Measurements from ENCODE around the gene INTS2.
"Not testable (repeated sequence)": the region's sequence is repeated elsewhere in the genome, so short reads cannot be mapped to it uniquely, and the experiment has no call there.

Gene INTS2

GRCh38 chr17:61942085-61942484, 14.3 kb upstream of the INTS2 start:
- no peaks in the 10 kb centered on the region for H3K27me3 ChIP-seq (ENCODE audit: control insufficient read depth in 1 of 2, insufficient read depth in 2 of 2, low read length in 2 of 2)

GRCh38 chr17:61928101-61928436, 287 bp upstream of the INTS2 start:
- peaks cover 5% of the 10 kb centered on the region for H3K36me3 ChIP-seq (ENCODE audit: insufficient read depth, low read length)
- H3K9me3 ChIP-seq (ENCODE audit: low read length): no peaks in the 10 kb centered on the region
- peak overlapping the region; percentile 88 for H3K27ac ChIP-seq (ENCODE audit: low read depth, low read length)
- peak overlapping the region; percentile 76 to 83 for H3K4me3 ChIP-seq (ENCODE audit: low read depth in 1 of 2, low read length in 2 of 2)
- H3K27me3 ChIP-seq (ENCODE audit: control insufficient read depth in 1 of 2, insufficient read depth in 2 of 2, low read length in 2 of 2): no peaks in the 10 kb centered on the region
- peak overlapping the region; percentile 94 for H3K9ac ChIP-seq (ENCODE audit: low read length)
- peaks cover 18% of the 10 kb centered on the region for H3K4me1 ChIP-seq (ENCODE audit: insufficient read depth, low read length)

More at GRCh38 chr17:61942085-61942484, 14.3 kb upstream of the INTS2 start:
- Histone ChIP-seq H3K9me3 (ENCODE audit: low read length) (no peaks in the 10 kb centered on the region), H3K4me3 (ENCODE audit: low read depth in 1 of 2, low read length in 2 of 2) (no peak overlapping the region), H3K27ac (ENCODE audit: low read depth, low read length) (no peak overlapping the region), H3K36me3 (ENCODE audit: insufficient read depth, low read length) (peaks cover 13% of the 10 kb centered on the region), H3K9ac (ENCODE audit: low read length) (no peak overlapping the region), H3K4me1 (ENCODE audit: insufficient read depth, low read length) (no peaks in the 10 kb centered on the region)

- Histone ChIP-seq H3K4me1 (ENCODE audit: insufficient read depth, low read length) (peaks cover 18% of the 10 kb centered on the region), H3K27me3 (ENCODE audit: control insufficient read depth in 1 of 2, insufficient read depth in 2 of 2, low read length in 2 of 2) (no peaks in the 10 kb centered on the region), H3K9ac (ENCODE audit: low read length) (peak overlapping the region; percentile 94), H3K4me3 (ENCODE audit: low read depth in 1 of 2, low read length in 2 of 2) (peak overlapping the region; percentile 76 to 83), H3K27ac (ENCODE audit: low read depth, low read length) (peak overlapping the region; percentile 88), H3K36me3 (ENCODE audit: insufficient read depth, low read length) (peaks cover 5% of the 10 kb centered on the region), H3K9me3 (ENCODE audit: low read length) (no peaks in the 10 kb centered on the region)
Measured at GRCh38 chr17:61926826-61927207, 965 bp downstream of the INTS2 start.

- peaks cover 14% of the 10 kb centered on the region for H3K36me3 ChIP-seq (ENCODE audit: insufficient read depth, low read length)
- not testable (repeated sequence) for H3K27ac ChIP-seq (ENCODE audit: low read depth, low read length); H3K9me3 ChIP-seq (ENCODE audit: low read length); H3K4me1 ChIP-seq (ENCODE audit: insufficient read depth, low read length); H3K9ac ChIP-seq (ENCODE audit: low read length); H3K4me3 ChIP-seq (ENCODE audit: low read depth in 1 of 2, low read length in 2 of 2); H3K27me3 ChIP-seq (ENCODE audit: control insufficient read depth in 1 of 2, insufficient read depth in 2 of 2, low read length in 2 of 2)
Measured at GRCh38 chr17:61915162-61915561, 12.6 kb downstream of the INTS2 start.

GRCh38 chr17:61908292-61909037, 19.3 kb downstream of the INTS2 start:
- Histone ChIP-seq H3K9ac (ENCODE audit: low read length) (no peak overlapping the region), H3K27me3 (ENCODE audit: control insufficient read depth in 1 of 2, insufficient read depth in 2 of 2, low read length in 2 of 2) (no peaks in the 10 kb centered on the region), H3K4me3 (ENCODE audit: low read depth in 1 of 2, low read length in 2 of 2) (no peak overlapping the region), H3K36me3 (ENCODE audit: insufficient read depth, low read length) (peaks cover 34% of the 10 kb centered on the region), H3K4me1 (ENCODE audit: insufficient read depth, low read length) (no peaks in the 10 kb centered on the region), H3K27ac (ENCODE audit: low read depth, low read length) (no peak overlapping the region), H3K9me3 (ENCODE audit: low read length) (no peaks in the 10 kb centered on the region)

- H3K36me3 ChIP-seq (ENCODE audit: insufficient read depth, low read length): peaks cover 39% of the 10 kb centered on the region
- no peak overlapping the region for H3K27ac ChIP-seq (ENCODE audit: low read depth, low read length)
- H3K4me3 ChIP-seq (ENCODE audit: low read depth in 1 of 2, low read length in 2 of 2): no peak overlapping the region
- no peaks in the 10 kb centered on the region for H3K4me1 ChIP-seq (ENCODE audit: insufficient read depth, low read length)
- H3K27me3 ChIP-seq (ENCODE audit: control insufficient read depth in 1 of 2, insufficient read depth in 2 of 2, low read length in 2 of 2): no peaks in the 10 kb centered on the region
- H3K9ac ChIP-seq (ENCODE audit: low read length): no peak overlapping the region
- H3K9me3 ChIP-seq (ENCODE audit: low read length): no peaks in the 10 kb centered on the region
Measured at GRCh38 chr17:61907361-61907760, 20.4 kb downstream of the INTS2 start.

GRCh38 chr17:61904094-61904710, 23.6 kb downstream of the INTS2 start:
- Histone ChIP-seq H3K36me3 (ENCODE audit: insufficient read depth, low read length) (peaks cover 28% of the 10 kb centered on the region), H3K27me3 (ENCODE audit: control insufficient read depth in 1 of 2, insufficient read depth in 2 of 2, low read length in 2 of 2) (no peaks in the 10 kb centered on the region), H3K27ac (ENCODE audit: low read depth, low read length) (no peak overlapping the region)

GRCh38 chr17:61903251-61903650, 24.5 kb downstream of the INTS2 start:
- peaks cover 28% of the 10 kb centered on the region for H3K36me3 ChIP-seq (ENCODE audit: insufficient read depth, low read length)
- H3K27ac ChIP-seq (ENCODE audit: low read depth, low read length): no peak overlapping the region
- no peak overlapping the region for H3K4me3 ChIP-seq (ENCODE audit: low read depth in 1 of 2, low read length in 2 of 2)
- no peaks in the 10 kb centered on the region for H3K9me3 ChIP-seq (ENCODE audit: low read length)
- H3K9ac ChIP-seq (ENCODE audit: low read length): no peak overlapping the region
- no peaks in the 10 kb centered on the region for H3K4me1 ChIP-seq (ENCODE audit: insufficient read depth, low read length)
- H3K27me3 ChIP-seq (ENCODE audit: control insufficient read depth in 1 of 2, insufficient read depth in 2 of 2, low read length in 2 of 2): no peaks in the 10 kb centered on the region

More at GRCh38 chr17:61904094-61904710, 23.6 kb downstream of the INTS2 start:
- Histone ChIP-seq H3K4me3 (ENCODE audit: low read depth in 1 of 2, low read length in 2 of 2) (no peak overlapping the region), H3K9me3 (ENCODE audit: low read length) (no peaks in the 10 kb centered on the region), H3K9ac (ENCODE audit: low read length) (no peak overlapping the region), H3K4me1 (ENCODE audit: insufficient read depth, low read length) (no peaks in the 10 kb centered on the region)

GRCh38 chr17:61897548-61898180, 30.1 kb downstream of the INTS2 start:
- Histone ChIP-seq H3K4me3 (ENCODE audit: low read depth in 1 of 2, low read length in 2 of 2) (no peak overlapping the region), H3K36me3 (ENCODE audit: insufficient read depth, low read length) (peaks cover 9% of the 10 kb centered on the region), H3K4me1 (ENCODE audit: insufficient read depth, low read length) (no peaks in the 10 kb centered on the region), H3K9ac (ENCODE audit: low read length) (no peak overlapping the region), H3K9me3 (ENCODE audit: low read length) (no peaks in the 10 kb centered on the region), H3K27ac (ENCODE audit: low read depth, low read length) (no peak overlapping the region), H3K27me3 (ENCODE audit: control insufficient read depth in 1 of 2, insufficient read depth in 2 of 2, low read length in 2 of 2) (no peaks in the 10 kb centered on the region)

GRCh38 chr17:61895391-61895790, 32.4 kb downstream of the INTS2 start:
- Histone ChIP-seq H3K9ac (ENCODE audit: low read length) (no peak overlapping the region), H3K27ac (ENCODE audit: low read depth, low read length) (no peak overlapping the region), H3K9me3 (ENCODE audit: low read length) (no peaks in the 10 kb centered on the region), H3K4me3 (ENCODE audit: low read depth in 1 of 2, low read length in 2 of 2) (no peak overlapping the region), H3K27me3 (ENCODE audit: control insufficient read depth in 1 of 2, insufficient read depth in 2 of 2, low read length in 2 of 2) (no peaks in the 10 kb centered on the region), H3K36me3 (ENCODE audit: insufficient read depth, low read length) (peaks cover 9% of the 10 kb centered on the region), H3K4me1 (ENCODE audit: insufficient read depth, low read length) (no peaks in the 10 kb centered on the region)

GRCh38 chr17:61894310-61894709, 33.5 kb downstream of the INTS2 start:
- not testable (repeated sequence) for H3K27me3 ChIP-seq (ENCODE audit: control insufficient read depth in 1 of 2, insufficient read depth in 2 of 2, low read length in 2 of 2); H3K9ac ChIP-seq (ENCODE audit: low read length); H3K27ac ChIP-seq (ENCODE audit: low read depth, low read length); H3K4me3 ChIP-seq (ENCODE audit: low read depth in 1 of 2, low read length in 2 of 2); H3K9me3 ChIP-seq (ENCODE audit: low read length); H3K4me1 ChIP-seq (ENCODE audit: insufficient read depth, low read length)
- H3K36me3 ChIP-seq (ENCODE audit: insufficient read depth, low read length): peaks cover 14% of the 10 kb centered on the region

Measured in muscle layer of colon (tissue), 2 donors.